ENCODE results near the gene SNTB2. TPM values are rescaled to one million over a fixed set of nuclear protein-coding genes. Genes with fewer than 3 reads are reported as not detected.

The SNTB2 gene
- total RNA-seq, 4 donors from 2014 or later: 14.2 to 31.4 (median 24.1) TPM

DNA sequence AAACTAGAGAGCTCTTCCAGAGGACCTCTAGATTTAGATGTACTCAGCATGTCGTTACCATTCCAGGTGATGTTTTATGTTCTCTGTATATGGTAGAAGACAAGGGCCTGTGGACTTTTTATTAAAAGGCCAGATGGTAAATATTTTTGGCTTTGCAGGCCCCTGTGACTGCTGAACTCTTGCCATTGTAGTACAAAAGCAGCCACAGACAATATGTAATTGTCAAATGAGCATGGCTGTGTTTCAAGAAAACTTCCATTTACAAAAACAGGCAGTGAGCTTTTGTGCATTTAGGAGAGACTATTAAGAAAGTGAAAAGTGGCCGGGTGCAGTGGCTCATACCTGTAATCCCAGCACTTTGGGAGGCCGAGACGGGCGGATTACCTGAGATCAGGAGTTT lies 157.2 kb downstream of the SNTB2 start:
- TF ChIP-seq POLR2AphosphoS5 (IDR thresholded peaks at IDR 0.05) (no peak), EP300 (IDR thresholded peaks at IDR 0.05; ENCODE audit: low read depth) (no peak), POLR2A (IDR thresholded peaks at IDR 0.05) (no peak)
- TF ChIP-seq, protein P1, sequence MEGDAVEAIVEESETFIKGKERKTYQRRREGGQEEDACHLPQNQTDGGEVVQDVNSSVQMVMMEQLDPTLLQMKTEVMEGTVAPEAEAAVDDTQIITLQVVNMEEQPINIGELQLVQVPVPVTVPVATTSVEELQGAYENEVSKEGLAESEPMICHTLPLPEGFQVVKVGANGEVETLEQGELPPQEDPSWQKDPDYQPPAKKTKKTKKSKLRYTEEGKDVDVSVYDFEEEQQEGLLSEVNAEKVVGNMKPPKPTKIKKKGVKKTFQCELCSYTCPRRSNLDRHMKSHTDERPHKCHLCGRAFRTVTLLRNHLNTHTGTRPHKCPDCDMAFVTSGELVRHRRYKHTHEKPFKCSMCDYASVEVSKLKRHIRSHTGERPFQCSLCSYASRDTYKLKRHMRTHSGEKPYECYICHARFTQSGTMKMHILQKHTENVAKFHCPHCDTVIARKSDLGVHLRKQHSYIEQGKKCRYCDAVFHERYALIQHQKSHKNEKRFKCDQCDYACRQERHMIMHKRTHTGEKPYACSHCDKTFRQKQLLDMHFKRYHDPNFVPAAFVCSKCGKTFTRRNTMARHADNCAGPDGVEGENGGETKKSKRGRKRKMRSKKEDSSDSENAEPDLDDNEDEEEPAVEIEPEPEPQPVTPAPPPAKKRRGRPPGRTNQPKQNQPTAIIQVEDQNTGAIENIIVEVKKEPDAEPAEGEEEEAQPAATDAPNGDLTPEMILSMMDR (IDR thresholded peaks at IDR 0.05): no peak
- 90 to 100% methylated on average over 1 to 5 of the region's 5 CpGs for WGBS, 2 donors (ENCODE audit: low coverage in 1 of 2)
- DNase-seq: no peak
- in situ Hi-C loops (cut with MboI; ENCODE audit: low pct_ligation_motif_present in 1 of 4, low pct_unique_long_range_greater_than_20kb in 1 of 4, low sequenced_read_pairs in 3 of 4) (no loop called here), intact Hi-C loops (cut with DNase I; ENCODE audit: low total_unique reads) (no loop called here)
- Histone ChIP-seq H3K27me3 (no peaks in the 10 kb centered on the region), H3K36me3 (peaks cover 0 to 10% (median under 1%) of the 10 kb centered on the region in 4 donors), H3K9me3 (no peaks in the 10 kb centered on the region), H3K27ac (no peak overlapping the region), H3K4me3 (no peak overlapping the region), H3K4me1 (peaks cover 9 to 13% (median 10%) of the 10 kb centered on the region in 4 donors)

DNA sequence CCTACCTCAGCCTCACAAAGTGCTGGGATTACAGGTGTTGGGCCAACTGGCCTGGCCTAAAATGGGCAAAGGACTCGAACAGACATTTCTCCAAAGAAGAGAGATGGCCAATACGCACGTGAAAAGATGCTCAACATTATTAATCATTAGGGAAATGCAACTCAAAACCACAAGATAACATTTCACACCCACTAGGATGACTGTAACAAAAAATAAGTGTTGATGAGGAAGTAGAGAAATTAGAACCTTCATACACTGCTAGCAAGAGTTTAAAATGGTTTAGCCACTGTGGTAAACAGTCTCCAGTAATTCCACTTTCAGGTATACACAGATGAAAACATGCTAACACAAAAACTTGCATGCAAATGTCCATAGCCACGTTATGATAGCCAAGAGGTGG lies 159.0 kb downstream of the SNTB2 start:
- Histone ChIP-seq H3K4me3 (no peak overlapping the region), H3K27ac (no peak overlapping the region), H3K4me1 (peaks cover 2 to 3% (median 2%) of the 10 kb centered on the region in 4 donors), H3K9me3 (no peaks in the 10 kb centered on the region), H3K27me3 (no peaks in the 10 kb centered on the region), H3K36me3 (peaks cover 0 to 10% (median under 1%) of the 10 kb centered on the region in 4 donors)
- WGBS, 2 donors (ENCODE audit: low coverage in 1 of 2): 70% methylated on average over 4 of the region's 4 CpGs
- no peak for TF ChIP-seq POLR2AphosphoS5 (IDR thresholded peaks at IDR 0.05)
- TF ChIP-seq, protein P1 (IDR thresholded peaks at IDR 0.05): no peak
- no peak for TF ChIP-seq EP300 (IDR thresholded peaks at IDR 0.05; ENCODE audit: low read depth)
- no peak for TF ChIP-seq POLR2A (IDR thresholded peaks at IDR 0.05)
- in situ Hi-C loops (cut with MboI; ENCODE audit: low pct_ligation_motif_present in 1 of 4, low pct_unique_long_range_greater_than_20kb in 1 of 4, low sequenced_read_pairs in 3 of 4) (no loop called here), intact Hi-C loops (cut with DNase I; ENCODE audit: low total_unique reads) (no loop called here)
- no peak for DNase-seq

DNA sequence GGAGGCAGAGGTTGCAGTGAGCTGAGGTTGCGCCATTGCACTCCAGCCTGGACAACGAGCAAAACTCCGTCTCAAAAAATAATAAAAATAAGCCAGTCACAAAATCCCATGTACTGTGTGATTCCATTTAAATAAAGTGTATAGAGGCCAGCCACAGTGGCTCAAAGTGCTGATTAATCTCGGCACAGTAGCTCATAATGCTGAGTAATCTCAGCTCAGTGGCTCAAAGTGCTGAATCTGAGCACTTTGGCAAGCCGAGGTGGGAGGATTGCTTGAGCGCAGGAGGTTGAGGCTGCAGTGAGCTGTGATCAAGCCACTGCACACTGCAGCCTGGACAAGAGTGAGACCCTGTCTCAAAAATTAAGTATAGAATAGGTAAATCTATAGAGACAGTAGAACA lies 159.7 kb downstream of the SNTB2 start:
- in situ Hi-C loops (cut with MboI; ENCODE audit: low pct_ligation_motif_present in 1 of 4, low pct_unique_long_range_greater_than_20kb in 1 of 4, low sequenced_read_pairs in 3 of 4) (no loop called here), intact Hi-C loops (cut with DNase I; ENCODE audit: low total_unique reads) (no loop called here)
- peaks cover 0 to 5% (median 2%) of the 10 kb centered on the region in 4 donors for H3K4me1 ChIP-seq
- H3K4me3 ChIP-seq: no peak overlapping the region
- H3K9me3 ChIP-seq: no peaks in the 10 kb centered on the region
- no peaks in the 10 kb centered on the region for H3K27me3 ChIP-seq
- TF ChIP-seq, protein P1 (IDR thresholded peaks at IDR 0.05): no peak
- TF ChIP-seq POLR2AphosphoS5 (IDR thresholded peaks at IDR 0.05) (no peak), EP300 (IDR thresholded peaks at IDR 0.05; ENCODE audit: low read depth) (no peak)
- no peak for DNase-seq
- 92% methylated on average over 6 of the region's 6 CpGs; no CpG with 5 or more reads in 1 of the 2 donors for WGBS, 2 donors (ENCODE audit: low coverage in 1 of 2)
- peaks cover 0 to 6% (median under 1%) of the 10 kb centered on the region in 4 donors for H3K36me3 ChIP-seq
- H3K27ac ChIP-seq: no peak overlapping the region

DNA sequence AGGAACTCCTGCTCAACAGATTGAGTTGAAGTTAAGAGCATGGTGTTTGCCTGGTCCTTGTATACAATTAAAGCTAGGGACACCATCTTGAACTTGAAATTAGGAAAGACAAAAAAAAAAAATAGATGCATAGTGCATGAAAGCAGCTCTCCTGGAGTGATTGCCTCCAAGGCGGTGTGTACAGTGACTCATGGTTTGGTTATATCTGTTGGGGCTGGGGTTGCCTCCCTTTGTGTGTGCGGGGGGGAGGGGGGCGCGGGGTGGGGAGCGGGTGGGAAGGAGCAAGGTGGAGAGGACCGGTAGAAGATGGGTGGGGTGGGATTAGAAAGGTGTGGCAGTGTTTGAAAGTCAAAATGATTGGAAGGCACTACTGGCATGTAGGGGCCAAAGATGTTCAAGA lies 161.3 kb downstream of the SNTB2 start:
- intact Hi-C loops (cut with DNase I; ENCODE audit: low total_unique reads): no loop called here
- DNase-seq: no peak
- Histone ChIP-seq H3K4me1 (peaks cover 0 to 7% (median 2%) of the 10 kb centered on the region in 4 donors), H3K4me3 (no peak overlapping the region), H3K36me3 (no peaks in the 10 kb centered on the region), H3K9me3 (no peaks in the 10 kb centered on the region), H3K27ac (no peak overlapping the region), H3K27me3 (no peaks in the 10 kb centered on the region)
- WGBS, 2 donors (ENCODE audit: low coverage in 1 of 2): 83 to 90% methylated on average over 2 to 6 of the region's 6 CpGs
- in situ Hi-C loops (cut with MboI; ENCODE audit: low pct_ligation_motif_present in 1 of 4, low pct_unique_long_range_greater_than_20kb in 1 of 4, low sequenced_read_pairs in 3 of 4): no loop called here
- TF ChIP-seq, protein P1 (IDR thresholded peaks at IDR 0.05): no peak
- TF ChIP-seq EP300 (IDR thresholded peaks at IDR 0.05; ENCODE audit: low read depth) (no peak), POLR2AphosphoS5 (IDR thresholded peaks at IDR 0.05) (no peak), POLR2A (IDR thresholded peaks at IDR 0.05) (no peak)
